GM18951 (cell line): ENCODE results near the gene FBXL16.
A peak's percentile ranks its signal among the peaks of the same experiment; 100 is the strongest.

Experiments
- POLR2A ChIP-seq: IDR thresholded peaks from 4 replicates; pipeline ENCODE4 v1.6.1; 2011; ENCODE audit warnings: mild to moderate bottlenecking; ENCODE audit not compliant: insufficient read length, insufficient read depth; ENCODE audit errors: extremely low read depth
- in situ Hi-C: fragments of 300-500 bp; cut with MboI; formaldehyde crosslinking; loops from one replicate; pipeline ENCODE4 v1.12.0; 2022; ENCODE audit warnings: low sequenced_read_pairs, mixed read lengths, inconsistent platforms; ENCODE audit not compliant: unreplicated experiment

FBXL16 gene

GRCh38 chr16:651844-652243 is 53.8 kb downstream of the FBXL16 start:
- in situ Hi-C loops = no loop called here
- TF ChIP-seq POLR2A = no peak

- in situ Hi-C loops = no loop called here
- TF ChIP-seq POLR2A = no peak
Measured at GRCh38 chr16:649631-650030, 56.0 kb downstream of the FBXL16 start.

- peak; percentile 49 for TF ChIP-seq POLR2A
- in situ Hi-C loops = no loop called here
Measured at GRCh38 chr16:648781-649589, 56.6 kb downstream of the FBXL16 start, which contains the start of gene WDR90. Gene WDR90 (plus strand): TSS chr16:649365. CDS start chr16:649417, 52 bp downstream.

DNA sequence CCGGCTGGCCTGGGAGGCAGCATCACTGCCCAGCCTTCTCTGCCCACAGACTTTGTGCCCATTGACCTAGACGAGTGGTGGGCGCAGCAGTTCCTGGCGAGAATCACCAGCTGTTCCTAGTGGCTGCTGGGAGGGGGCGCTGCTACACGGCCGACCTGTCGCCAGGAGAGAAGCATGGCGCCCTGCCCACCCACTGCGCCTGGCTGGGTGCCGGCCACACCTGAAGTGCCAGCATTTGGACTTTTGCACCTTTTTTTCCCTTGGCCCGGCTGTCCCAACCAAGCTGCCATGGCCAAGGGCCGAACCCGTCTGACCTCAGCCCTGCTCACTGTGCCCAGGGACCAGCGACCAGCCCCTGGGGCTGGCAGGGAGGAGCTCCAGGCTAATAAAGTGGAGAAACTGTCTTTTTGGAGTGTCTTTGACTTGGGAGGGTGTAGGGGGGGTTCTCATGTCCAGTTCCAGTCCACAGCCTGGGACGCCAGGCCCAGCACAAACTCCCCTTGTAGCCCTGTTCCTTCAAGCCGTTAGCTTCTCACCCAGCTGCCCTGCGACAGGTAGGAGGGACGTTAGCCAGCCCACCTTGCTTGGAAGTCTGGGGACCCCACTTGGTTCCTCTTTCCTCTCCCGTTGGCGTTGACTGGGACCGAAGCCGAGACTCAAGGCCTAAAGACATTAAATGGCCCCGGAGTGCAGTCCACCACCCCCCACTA is 57.4 kb downstream of the FBXL16 start:
- in situ Hi-C loops = no loop called here
- TF ChIP-seq POLR2A = no peak

DNA sequence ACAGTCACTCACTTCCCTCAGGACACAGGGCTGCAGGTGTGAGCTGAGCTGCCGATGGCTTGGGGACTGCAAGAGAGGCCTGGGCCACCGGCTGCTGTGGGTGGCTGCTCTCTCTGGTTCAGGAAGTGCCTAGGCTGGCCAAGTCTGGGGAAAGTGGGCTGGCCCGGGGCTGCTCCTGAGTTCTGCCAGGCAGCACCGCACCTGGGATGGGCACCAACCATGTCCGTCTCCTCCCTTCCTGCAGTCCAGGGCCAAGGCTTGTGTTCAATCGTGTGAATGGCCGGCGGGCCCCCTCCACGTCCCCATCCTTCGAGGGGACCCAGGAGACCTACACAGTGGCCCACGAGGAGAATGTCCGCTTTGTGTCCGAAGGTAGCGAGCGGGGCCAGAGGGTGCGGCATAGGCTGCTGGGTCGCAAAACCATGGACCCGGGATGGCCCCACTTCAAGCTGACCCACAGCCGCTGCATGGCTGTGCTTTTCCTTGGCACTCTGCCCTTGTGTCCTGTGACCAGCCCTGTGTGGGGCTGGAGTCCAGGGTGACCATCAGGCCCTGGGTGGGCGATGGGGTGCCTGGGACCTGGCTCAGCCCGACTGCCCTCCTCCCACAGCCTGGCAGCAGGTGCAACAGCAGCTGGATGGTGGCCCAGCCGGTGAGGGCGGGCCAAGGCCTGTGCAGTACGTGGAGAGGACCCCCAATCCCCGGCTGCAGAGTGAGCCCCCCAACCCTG is 58.3 kb downstream of the FBXL16 start:
- no peak for TF ChIP-seq POLR2A
- in situ Hi-C loops = no loop called here

GRCh38 chr16:646679-647172 is 58.9 kb downstream of the FBXL16 start:
- TF ChIP-seq POLR2A = no peak
- in situ Hi-C loops = no loop called here

DNA sequence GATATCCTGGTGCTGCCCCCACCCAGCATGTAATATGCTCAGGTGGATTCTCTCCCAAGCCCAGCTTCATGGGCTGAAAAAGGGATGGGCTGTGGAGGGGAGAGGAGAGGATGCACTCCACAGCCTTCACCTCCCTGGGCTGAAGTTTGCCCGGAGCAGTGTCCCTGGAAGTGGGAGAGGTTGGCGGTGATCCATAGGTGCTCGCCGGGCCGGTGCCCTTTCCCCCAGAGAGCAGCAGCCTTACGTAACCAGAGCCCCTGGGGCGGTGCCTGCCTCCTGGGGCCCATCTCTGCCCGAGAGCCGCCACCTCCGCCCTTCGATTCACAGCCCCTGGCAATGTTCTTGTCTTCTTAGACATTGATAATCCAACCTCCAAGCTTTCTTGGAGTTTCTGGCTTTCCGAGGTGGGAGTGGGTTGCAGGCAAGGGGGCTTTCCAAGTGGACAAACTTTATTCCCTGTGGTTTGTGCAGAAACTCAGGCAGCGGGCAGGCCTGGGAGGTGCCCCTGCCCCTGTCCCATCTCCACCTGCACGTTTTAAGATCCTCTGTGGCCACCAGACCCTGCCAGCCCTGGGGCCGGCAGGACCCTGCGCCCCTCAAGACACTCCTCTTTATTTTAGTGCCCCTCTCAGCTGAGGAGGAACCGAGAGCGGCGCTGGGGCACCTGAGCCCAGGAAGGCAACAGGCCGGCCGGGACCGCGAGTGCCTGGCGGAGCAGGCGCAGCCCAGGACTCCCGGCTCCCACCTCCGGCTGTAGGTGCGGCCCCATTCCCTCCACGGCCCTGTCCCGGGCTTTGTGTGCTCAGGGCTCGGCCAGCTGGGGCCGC is 59.5 kb downstream of the FBXL16 start:
- no peak for TF ChIP-seq POLR2A
- in situ Hi-C loops = no loop called here

DNA sequence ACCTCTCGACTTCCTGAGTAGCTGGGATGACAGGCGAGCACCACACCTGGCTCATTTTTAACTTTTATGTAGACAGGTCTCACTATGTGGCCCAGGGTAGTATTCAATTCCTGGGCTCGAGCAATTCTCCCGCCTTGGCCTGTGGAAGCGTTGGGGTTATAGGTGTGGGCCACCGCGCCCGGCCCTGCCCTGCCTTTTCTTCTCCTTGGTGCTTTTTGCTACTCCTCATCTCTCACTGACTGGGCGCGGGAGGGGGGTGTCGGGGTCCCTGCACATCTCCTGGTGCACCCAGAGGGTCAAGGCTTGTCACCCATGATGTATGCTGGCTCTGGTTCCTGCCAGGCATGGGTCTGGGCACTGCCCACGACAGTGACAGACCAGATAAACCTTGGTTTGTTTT is 61.0 kb downstream of the FBXL16 start:
- in situ Hi-C loops = no loop called here

DNA sequence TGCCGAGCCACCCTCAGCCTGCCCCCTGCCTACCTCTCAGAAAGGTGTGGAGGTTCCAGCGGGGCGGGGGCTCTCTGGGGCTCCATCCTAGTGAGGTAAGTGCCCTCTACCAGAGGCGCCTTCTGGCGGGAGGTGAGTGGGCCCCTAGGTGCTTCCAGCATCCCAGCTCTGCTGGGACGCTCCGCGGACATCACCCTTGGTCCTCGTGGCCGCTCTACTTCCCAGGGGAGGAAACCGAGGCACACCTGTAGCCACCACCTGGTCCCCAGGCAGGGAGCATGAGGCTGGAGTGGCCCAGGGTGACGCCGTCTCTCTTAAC is 62.6 kb downstream of the FBXL16 start:
- in situ Hi-C loops = no loop called here
- TF ChIP-seq POLR2A = no peak

More for the DNA sequence above, 61.0 kb downstream of the FBXL16 start:
- no peak for TF ChIP-seq POLR2A
